SH-SY5Y (cell line): ENCODE results near the gene CPED1.

Experiments used
- GATA2 ChIP-seq: IDR thresholded peaks from 2 replicates; pipeline ENCODE4 v1.6.1; 2011; ENCODE audit warnings: mild to moderate bottlenecking, low read depth, low read length
- GATA3 ChIP-seq: IDR thresholded peaks from 2 replicates; pipeline ENCODE4 v1.6.1; 2011; ENCODE audit warnings: low read depth, mild to moderate bottlenecking, low read length, moderate library complexity

The CPED1 gene

GRCh38 chr7:121043314-121044234 lies 55.1 kb downstream of the CPED1 start:
- TF ChIP-seq GATA3: no peak
- TF ChIP-seq GATA2: no peak

GRCh38 chr7:121045090-121045489 lies 56.6 kb downstream of the CPED1 start:
- TF ChIP-seq GATA3 (no peak), GATA2 (no peak)

GRCh38 chr7:121046009-121046408 lies 57.5 kb downstream of the CPED1 start:
- TF ChIP-seq GATA2 (no peak), GATA3 (no peak)

- TF ChIP-seq GATA3 (no peak), GATA2 (no peak)
Observed at GRCh38 chr7:121046893-121047468, 58.5 kb downstream of the CPED1 start.

- TF ChIP-seq GATA2 (no peak), GATA3 (no peak)
Observed at GRCh38 chr7:121048195-121048594, 59.7 kb downstream of the CPED1 start.

GRCh38 chr7:121049028-121049791 lies 60.7 kb downstream of the CPED1 start:
- TF ChIP-seq GATA2 (no peak), GATA3 (no peak)

- TF ChIP-seq GATA2 (no peak), GATA3 (no peak)
Observed at GRCh38 chr7:121049897-121050296, 61.4 kb downstream of the CPED1 start.

- no peak for TF ChIP-seq GATA2
- TF ChIP-seq GATA3: no peak
Observed at GRCh38 chr7:121053219-121053618, 64.7 kb downstream of the CPED1 start.

GRCh38 chr7:121054925-121055324 lies 66.4 kb downstream of the CPED1 start:
- TF ChIP-seq GATA3 (no peak), GATA2 (no peak)

GRCh38 chr7:121057878-121058277 lies 69.4 kb downstream of the CPED1 start:
- TF ChIP-seq GATA2: no peak
- no peak for TF ChIP-seq GATA3

- TF ChIP-seq GATA3: no peak
- TF ChIP-seq GATA2: no peak
Observed at GRCh38 chr7:121058975-121059374, 70.5 kb downstream of the CPED1 start.

- TF ChIP-seq GATA3 (no peak), GATA2 (no peak)
Observed at GRCh38 chr7:121061677-121062582, 73.4 kb downstream of the CPED1 start.

- no peak for TF ChIP-seq GATA2
- TF ChIP-seq GATA3: no peak
Observed at GRCh38 chr7:121062671-121063279, 74.3 kb downstream of the CPED1 start.
